Endodermal cell (in vitro differentiated cells): ENCODE measurements around the gene DKK3. TPM values are rescaled to one million over a fixed set of nuclear protein-coding genes. Genes with fewer than 3 reads are reported as not detected.

Source experiments
- DNase-seq: peaks from one replicate; pipeline ENCODE4 v3.0.0-alpha.2; 2017
- H3K27ac ChIP-seq: 2 replicates; pipeline ENCODE4 v1.5.1; 2013; ENCODE audit warnings: mild to moderate bottlenecking, low read depth, low read length, moderate library complexity
- H3K27me3 ChIP-seq: 2 replicates; pipeline ENCODE4 v1.6.1; 2013; ENCODE audit warnings: mild to moderate bottlenecking, low read length, moderate library complexity; ENCODE audit not compliant: insufficient read depth, control insufficient read depth, poor library complexity, severe bottlenecking
- H3K36me3 ChIP-seq: 2 replicates; pipeline ENCODE4 v1.7.0; 2013; ENCODE audit warnings: mild to moderate bottlenecking, low read length, moderate library complexity; ENCODE audit not compliant: control insufficient read depth, insufficient read depth
- H3K4me1 ChIP-seq: one replicate; pipeline ENCODE4 v1.7.0; 2013; ENCODE audit warnings: low read length; ENCODE audit not compliant: control insufficient read depth, insufficient read depth
- H3K4me3 ChIP-seq: 2 replicates; pipeline ENCODE4 v1.5.1; 2013; ENCODE audit warnings: mild to moderate bottlenecking, low read length, moderate library complexity
- H3K9ac ChIP-seq: 2 replicates; pipeline ENCODE4 v1.6.1; 2013; ENCODE audit warnings: mild to moderate bottlenecking, low read length, moderate library complexity; ENCODE audit not compliant: poor library complexity, severe bottlenecking; ENCODE audit errors: extremely low read depth
- H3K9me3 ChIP-seq: 2 replicates; pipeline ENCODE4 v1.6.1; 2013; ENCODE audit warnings: mild to moderate bottlenecking, low read length, moderate library complexity; ENCODE audit not compliant: control insufficient read depth
- H3K27ac Mint-ChIP-seq: 2 replicates; pipeline ENCODE4 v1.8.0; 2020; ENCODE audit warnings: mixed read lengths
- H3K27me3 Mint-ChIP-seq: 2 replicates; pipeline ENCODE4 v1.8.0; 2021; ENCODE audit warnings: mild to moderate bottlenecking, mixed read lengths; ENCODE audit not compliant: insufficient read depth
- H3K36me3 Mint-ChIP-seq: 2 replicates; pipeline ENCODE4 v1.8.0; 2020; ENCODE audit warnings: low read depth, mixed read lengths
- H3K4me1 Mint-ChIP-seq: 2 replicates; pipeline ENCODE4 v1.8.0; 2020; ENCODE audit warnings: mixed read lengths
- H3K4me3 Mint-ChIP-seq: 2 replicates; pipeline ENCODE4 v1.8.0; 2020; ENCODE audit warnings: mild to moderate bottlenecking, moderate library complexity, mixed read lengths
- H3K9me3 Mint-ChIP-seq: 2 replicates; pipeline ENCODE4 v1.8.0; 2020; ENCODE audit warnings: mild to moderate bottlenecking, mixed read lengths
- WGBS, 2 experiments: methylation state at CpG; one replicate each; pipeline versions ENCODE4 v1.1.5 to v1.1.7; 2013; ENCODE audit warnings: missing lambda C conversion rate in 2 of 2, mixed read lengths in 1 of 2; ENCODE audit not compliant: insufficient coverage in 1 of 2, insufficient read length in 1 of 2; 5-methylcytosine and 5-hydroxymethylcytosine counted together
- total RNA-seq, 2 donors: library from RNA; stranded (reverse); fragmentation: NEBNext Ultra II Directional in 1 of 2; extraction: Animal tissue kit (Norgen Biotek cat#: 25700) in 1 of 2; gene quantifications; 2 replicates in 1 of 2; 3 replicates in 1 of 2; pipeline ENCODE4 v1.2.1, GENCODE V29; 2021
- TF ChIP-seq, protein P1 (sequence below): fragments of 200-600 bp; sonication (generic); conservative IDR thresholded peaks from 2 replicates; pipeline ENCODE4 v1.5.0; 2021; ENCODE audit warnings: antibody characterized with exemption, mild to moderate bottlenecking

The DKK3 gene
- total RNA-seq, 2 donors from 2014 or later, result 18.8 to 42.6 TPM

DNA sequence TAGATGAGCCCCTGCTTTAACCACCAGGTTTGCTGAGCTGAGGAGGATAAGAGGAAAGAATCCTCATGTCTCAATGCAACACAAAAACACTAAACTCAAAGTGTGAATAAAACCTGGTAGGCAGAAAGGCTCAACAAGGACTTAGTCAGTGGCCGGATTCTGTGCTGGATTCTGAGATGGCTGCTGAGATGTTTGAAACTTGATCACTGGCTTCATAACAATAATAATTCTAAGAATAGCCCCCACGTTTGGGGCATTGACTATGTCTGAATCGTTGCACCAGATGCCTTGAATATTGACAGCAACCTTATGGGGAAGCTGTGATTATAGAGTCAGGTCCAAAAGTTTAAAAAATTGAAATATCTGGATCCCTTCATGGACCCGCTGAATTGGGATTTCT lies 4.6 kb downstream of the DKK3 start:
- Mint-ChIP-seq H3K4me3 (no peak overlapping the region), H3K36me3 (peaks cover 19% of the 10 kb centered on the region), H3K9me3 (no peaks in the 10 kb centered on the region), H3K27ac (no peak overlapping the region), H3K4me1 (peaks cover 9% of the 10 kb centered on the region), H3K27me3 (peaks cover 14% of the 10 kb centered on the region)
- H3K4me3 ChIP-seq, result no peak overlapping the region
- H3K36me3 ChIP-seq, result peaks cover 27% of the 10 kb centered on the region
- H3K27ac ChIP-seq, result no peak overlapping the region
- peaks cover 4% of the 10 kb centered on the region for H3K4me1 ChIP-seq
- H3K27me3 ChIP-seq, result peaks cover 13% of the 10 kb centered on the region
- 94 to 100% methylated on average over 1 to 4 of the region's 4 CpGs for WGBS, 2 experiments
- DNase-seq, result no peak
- TF ChIP-seq, protein P1, sequence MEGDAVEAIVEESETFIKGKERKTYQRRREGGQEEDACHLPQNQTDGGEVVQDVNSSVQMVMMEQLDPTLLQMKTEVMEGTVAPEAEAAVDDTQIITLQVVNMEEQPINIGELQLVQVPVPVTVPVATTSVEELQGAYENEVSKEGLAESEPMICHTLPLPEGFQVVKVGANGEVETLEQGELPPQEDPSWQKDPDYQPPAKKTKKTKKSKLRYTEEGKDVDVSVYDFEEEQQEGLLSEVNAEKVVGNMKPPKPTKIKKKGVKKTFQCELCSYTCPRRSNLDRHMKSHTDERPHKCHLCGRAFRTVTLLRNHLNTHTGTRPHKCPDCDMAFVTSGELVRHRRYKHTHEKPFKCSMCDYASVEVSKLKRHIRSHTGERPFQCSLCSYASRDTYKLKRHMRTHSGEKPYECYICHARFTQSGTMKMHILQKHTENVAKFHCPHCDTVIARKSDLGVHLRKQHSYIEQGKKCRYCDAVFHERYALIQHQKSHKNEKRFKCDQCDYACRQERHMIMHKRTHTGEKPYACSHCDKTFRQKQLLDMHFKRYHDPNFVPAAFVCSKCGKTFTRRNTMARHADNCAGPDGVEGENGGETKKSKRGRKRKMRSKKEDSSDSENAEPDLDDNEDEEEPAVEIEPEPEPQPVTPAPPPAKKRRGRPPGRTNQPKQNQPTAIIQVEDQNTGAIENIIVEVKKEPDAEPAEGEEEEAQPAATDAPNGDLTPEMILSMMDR, result no peak
- no peak overlapping the region for H3K9ac ChIP-seq
- no peaks in the 10 kb centered on the region for H3K9me3 ChIP-seq

DNA sequence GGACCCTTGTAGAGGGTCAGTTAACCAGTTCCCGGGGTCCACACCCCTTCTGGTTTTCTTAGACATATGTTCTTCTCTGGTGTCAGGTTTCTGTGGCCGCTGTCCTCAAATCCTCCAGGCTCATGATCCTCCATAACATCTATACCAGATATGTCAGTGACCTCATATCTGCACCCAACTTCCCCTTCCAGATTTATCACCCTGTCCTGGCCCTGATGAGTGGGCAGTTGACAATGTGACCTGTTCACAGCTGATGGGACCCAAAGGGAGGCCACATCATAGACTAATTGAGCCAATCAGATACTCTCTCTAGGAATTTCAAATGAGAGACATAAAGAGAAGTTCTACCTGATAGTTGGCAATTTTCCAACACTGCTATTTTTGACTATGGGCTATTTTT lies 5.1 kb downstream of the DKK3 start:
- H3K27ac ChIP-seq, result no peak overlapping the region
- WGBS, 2 experiments, result 83 to 98% methylated on average over 1 to 2 of the region's 2 CpGs
- Mint-ChIP-seq H3K27ac (no peak overlapping the region), H3K4me3 (no peak overlapping the region), H3K9me3 (no peaks in the 10 kb centered on the region), H3K36me3 (peaks cover 23% of the 10 kb centered on the region), H3K4me1 (peaks cover 9% of the 10 kb centered on the region), H3K27me3 (peaks cover 12% of the 10 kb centered on the region)
- H3K9me3 ChIP-seq, result no peaks in the 10 kb centered on the region
- peaks cover 32% of the 10 kb centered on the region for H3K36me3 ChIP-seq
- no peak overlapping the region for H3K9ac ChIP-seq
- no peak for DNase-seq
- H3K27me3 ChIP-seq, result peaks cover 13% of the 10 kb centered on the region
- H3K4me3 ChIP-seq, result no peak overlapping the region
- TF ChIP-seq, protein P1, result no peak
- H3K4me1 ChIP-seq, result peaks cover 4% of the 10 kb centered on the region

DNA sequence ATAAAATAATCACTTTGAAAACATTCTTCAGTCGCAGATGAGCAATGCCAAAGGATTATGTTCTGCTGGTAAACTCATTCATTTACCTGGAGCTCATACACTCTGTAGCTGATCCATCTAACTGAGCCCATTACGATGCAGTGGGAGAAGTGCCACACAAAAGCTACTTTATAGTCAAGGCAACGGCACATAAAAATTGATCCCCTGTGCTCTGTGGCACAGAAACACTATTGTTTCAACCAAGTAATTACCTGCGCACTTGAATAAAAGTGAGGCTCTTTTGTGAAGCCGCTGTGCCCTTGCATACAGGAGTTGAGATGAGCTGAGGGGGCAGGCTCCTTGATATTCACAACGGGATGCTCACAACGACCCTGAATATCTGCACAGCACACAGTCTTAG lies 7.2 kb downstream of the DKK3 start:
- DNase-seq, result no peak
- Histone ChIP-seq H3K9me3 (no peaks in the 10 kb centered on the region), H3K27ac (no peak overlapping the region), H3K9ac (no peak overlapping the region), H3K27me3 (no peaks in the 10 kb centered on the region), H3K4me3 (no peak overlapping the region), H3K4me1 (no peaks in the 10 kb centered on the region), H3K36me3 (peaks cover 38% of the 10 kb centered on the region)
- no peaks in the 10 kb centered on the region for H3K27me3 Mint-ChIP-seq
- H3K4me3 Mint-ChIP-seq, result no peak overlapping the region
- no peaks in the 10 kb centered on the region for H3K9me3 Mint-ChIP-seq
- TF ChIP-seq, protein P1, result no peak
- H3K27ac Mint-ChIP-seq, result no peak overlapping the region
- 89 to 94% methylated on average over 6 to 7 of the region's 7 CpGs for WGBS, 2 experiments
- peaks cover 25% of the 10 kb centered on the region for H3K36me3 Mint-ChIP-seq
- H3K4me1 Mint-ChIP-seq, result peaks cover 3% of the 10 kb centered on the region
